ENCODE measurements around the gene TROAP. TPM values are rescaled to one million over a fixed set of nuclear protein-coding genes. Genes with fewer than 3 reads are reported as not detected.

The TROAP gene
- 0.99 and 11.9 TPM in 2 replicates for total RNA-seq

GRCh38 chr12:49322708-49323523, at the start of gene TROAP:
Gene TROAP, plus strand, starts transcription at chr12:49323255. Its CDS starts 354 bp downstream, at chr12:49323609.

GRCh38 chr12:49295082-49295936, 27.7 kb upstream of the TROAP start, which contains the start of gene PRPH:
Gene PRPH, plus strand, starts transcription at chr12:49295147. Its CDS starts 54 bp downstream, at chr12:49295201.

GRCh38 chr12:49336645-49337584, 13.9 kb downstream of the TROAP start, which contains the start of gene C1QL4:
Gene C1QL4, minus strand, starts transcription at chr12:49337188. Its CDS starts 711 bp downstream, at chr12:49336477.

GRCh38 chr12:49346659-49347310, 23.7 kb downstream of the TROAP start, which contains the start of gene DNAJC22:
Gene DNAJC22, plus strand, starts transcription at chr12:49346888. Its CDS starts 1,985 bp downstream, at chr12:49348873.

GRCh38 chr12:49367381-49368239, 44.6 kb downstream of the TROAP start, which contains the start of gene SPATS2:
Gene SPATS2, plus strand, starts transcription at chr12:49367462. Its CDS starts 93,551 bp downstream, at chr12:49461013.

Other genes with a start within 250 kb of the TROAP start
- gene DHH, start 228.5 kb upstream of the TROAP start, total RNA-seq = under 0.01 and 0.17 TPM in 2 replicates
- gene LMBR1L, start 212.4 kb upstream of the TROAP start, total RNA-seq = 53.2 and 88.0 TPM in 2 replicates
- 1,870 and 4,279 TPM in 2 replicates for gene TUBA1B, start 191.9 kb upstream of the TROAP start, total RNA-seq
- gene TUBA1A, start 134.2 kb upstream of the TROAP start, total RNA-seq = 1,515 and 1,616 TPM in 2 replicates
- gene TUBA1C, start 58.2 kb upstream of the TROAP start, total RNA-seq = 476 and 565 TPM in 2 replicates
- 0.66 and 2.6 TPM in 2 replicates for gene PRPH, start 28.1 kb upstream of the TROAP start, total RNA-seq
- 0.17 and 0.29 TPM in 2 replicates for gene C1QL4, start 13.9 kb downstream of the TROAP start, total RNA-seq
- 1.8 and 3.3 TPM in 2 replicates for gene DNAJC22, start 23.6 kb downstream of the TROAP start, total RNA-seq
- gene SPATS2, start 44.2 kb downstream of the TROAP start, total RNA-seq = 26.3 and 28.7 TPM in 2 replicates
- gene KCNH3, start 215.8 kb downstream of the TROAP start, total RNA-seq = under 0.01 and 0.33 TPM in 2 replicates
- gene MCRS1, start 244.9 kb downstream of the TROAP start, total RNA-seq = 55.2 and 62.8 TPM in 2 replicates